Aorta (tissue), 5 donors: Measurements from ENCODE around the gene NCAM1. TPM values are rescaled to one million over a fixed set of nuclear protein-coding genes. Genes with fewer than 3 reads are reported as not detected.

Experiments used
- ATAC-seq: fragments of 200-7000 bp; cut with Tn5 transposase; one replicate; pipeline ENCODE4 v1.9.1; 2022; ENCODE audit warnings: moderate library complexity; ENCODE audit not compliant: low FRiP score
- DNase-seq, 2 donors: peaks; one replicate each; pipeline ENCODE4 v3.0.0-alpha.2; 2020
- H3K27ac ChIP-seq, 2 donors: one replicate each; pipeline ENCODE4 v1.5.1; 2013; ENCODE audit warnings: low read length in 2 of 2, mild to moderate bottlenecking in 2 of 2, moderate library complexity in 2 of 2, control low read depth in 1 of 2, inconsistent platforms in 1 of 2, low read depth in 1 of 2
- H3K27me3 ChIP-seq, 2 donors: one replicate each; pipeline ENCODE4 v1.6.1; 2013; ENCODE audit warnings: control low read depth in 1 of 2, low read length in 1 of 2, mild to moderate bottlenecking in 1 of 2, moderate library complexity in 1 of 2; ENCODE audit not compliant: insufficient read depth in 2 of 2, control insufficient read depth in 1 of 2
- H3K36me3 ChIP-seq, 2 donors: one replicate each; pipeline ENCODE4 v1.6.1; 2013; ENCODE audit warnings: control low read depth in 1 of 2, low read length in 1 of 2, mild to moderate bottlenecking in 1 of 2; ENCODE audit not compliant: insufficient read depth in 2 of 2, control insufficient read depth in 1 of 2
- H3K4me1 ChIP-seq, 2 donors: one replicate each; pipeline ENCODE4 v1.6.1; 2013; ENCODE audit warnings: low read length in 2 of 2, control low read depth in 1 of 2, mild to moderate bottlenecking in 1 of 2, moderate library complexity in 1 of 2; ENCODE audit not compliant: insufficient read depth in 2 of 2, control insufficient read depth in 1 of 2
- H3K4me3 ChIP-seq, 2 donors: one replicate each; pipeline ENCODE4 v1.5.1; 2013; ENCODE audit warnings: low read length in 2 of 2, control low read depth in 1 of 2, mild to moderate bottlenecking in 1 of 2
- H3K9me3 ChIP-seq: one replicate; pipeline ENCODE4 v1.6.1; 2013; ENCODE audit warnings: mild to moderate bottlenecking, low read length; ENCODE audit not compliant: control insufficient read depth
- WGBS, 2 donors: extraction: QIAGEN DNeasy Blood & Tissue Kit; methylation state at CpG; one replicate each; pipeline ENCODE4 v1.1.7; 2013; 5-methylcytosine and 5-hydroxymethylcytosine counted together
- intact Hi-C, 2 donors: fragments of 100-400 bp; cut with DNase I; formaldehyde crosslinking; loops; one replicate each; pipeline versions ENCODE4 v1.14.2 to v1.15.0; 2022
- polyA plus RNA-seq, 2 donors: library from polyadenylated mRNA; stranded (reverse); fragments of 200-250 nt; gene quantifications; one replicate each; pipeline ENCODE4 v1.2.3, GENCODE V29; 2013
- total RNA-seq, 2 donors: library from RNA; stranded (reverse); fragmentation: NEBNext Ultra II Directional; extraction: Animal tissue kit (Norgen Biotek cat#: 25700); gene quantifications; one replicate each; pipeline ENCODE4 v1.2.1, GENCODE V29; 2021
- donor health status: healthy with polysubstance abuse.
- donor health status: Bipolar disorder and iron deficiency.
- donor health status: DM: no; HTN: no; CAD: no.
- donor health status: DM: no; HTN: no; CAD: no.
- donor health status: DM: yes; HTN: yes; CAD: no.

Gene NCAM1
- total and polyA plus RNA-seq, 4 donors: 1.8 to 19.4 (median 6.1) TPM

GRCh38 chr11:112963368-112963955 is 2.2 kb downstream of the NCAM1 start:
- no peaks in the 10 kb centered on the region for H3K9me3 ChIP-seq
- ATAC-seq: peak; percentile 31

GRCh38 chr11:112965656-112966055 is 4.4 kb downstream of the NCAM1 start:
- intact Hi-C loops: loop anchor here (10.0 kb wide), 3 partner anchors 171 to 671 kb away; no protein-coding TSS in a partner anchor
- no peaks in the 10 kb centered on the region for H3K27me3 ChIP-seq
- ATAC-seq: no peak
- DNase-seq: no peak
- no peaks in the 10 kb centered on the region for H3K36me3 ChIP-seq
- H3K4me3 ChIP-seq: no peak overlapping the region
- no peaks in the 10 kb centered on the region for H3K4me1 ChIP-seq
- H3K9me3 ChIP-seq: no peaks in the 10 kb centered on the region
- 71 to 74% methylated on average over 4 of the region's 4 CpGs for WGBS, 2 donors
- no peak overlapping the region for H3K27ac ChIP-seq

More at GRCh38 chr11:112963368-112963955, 2.2 kb downstream of the NCAM1 start:
- Histone ChIP-seq H3K4me3 (peak overlapping the region; percentile 15 to 72), H3K27me3 (no peaks in the 10 kb centered on the region), H3K27ac (no peak overlapping the region), H3K36me3 (no peaks in the 10 kb centered on the region), H3K4me1 (no peaks in the 10 kb centered on the region)
- WGBS, 2 donors: 4% methylated on average over 39 to 48 of the region's 48 CpGs
- DNase-seq: peak in 1 of 2 donors; percentile 45
- intact Hi-C loops: loop anchor here (10.0 kb wide), 3 partner anchors 169 to 669 kb away; no protein-coding TSS in a partner anchor

GRCh38 chr11:112966561-112966960 is 5.3 kb downstream of the NCAM1 start:
- H3K9me3 ChIP-seq: no peaks in the 10 kb centered on the region
- no peaks in the 10 kb centered on the region for H3K4me1 ChIP-seq
- no peak overlapping the region for H3K4me3 ChIP-seq
- DNase-seq (no peak), ATAC-seq (no peak)
- intact Hi-C loops: loop anchor here (10.0 kb wide), 3 partner anchors 172 to 672 kb away; no protein-coding TSS in a partner anchor
- WGBS, 2 donors: 92 to 94% methylated on average over 4 of the region's 4 CpGs
- H3K27ac ChIP-seq: no peak overlapping the region
- H3K36me3 ChIP-seq: no peaks in the 10 kb centered on the region
- H3K27me3 ChIP-seq: no peaks in the 10 kb centered on the region

GRCh38 chr11:112967082-112967481 is 5.9 kb downstream of the NCAM1 start:
- Histone ChIP-seq H3K36me3 (no peaks in the 10 kb centered on the region), H3K4me1 (no peaks in the 10 kb centered on the region), H3K4me3 (no peak overlapping the region), H3K9me3 (no peaks in the 10 kb centered on the region), H3K27ac (no peak overlapping the region), H3K27me3 (no peaks in the 10 kb centered on the region)
- no peak for ATAC-seq
- intact Hi-C loops: loop anchor here (10.0 kb wide), 3 partner anchors 172 to 672 kb away; no protein-coding TSS in a partner anchor
- DNase-seq: no peak
- WGBS, 2 donors: 78 to 86% methylated on average over 3 of the region's 3 CpGs

GRCh38 chr11:112968941-112969713 is 7.9 kb downstream of the NCAM1 start:
- Histone ChIP-seq H3K27ac (no peak overlapping the region), H3K9me3 (no peaks in the 10 kb centered on the region), H3K27me3 (no peaks in the 10 kb centered on the region), H3K4me1 (no peaks in the 10 kb centered on the region), H3K4me3 (no peak overlapping the region), H3K36me3 (no peaks in the 10 kb centered on the region)
- DNase-seq: no peak
- 49 to 55% methylated on average over 6 of the region's 6 CpGs for WGBS, 2 donors
- intact Hi-C loops: loop anchor here (10.0 kb wide), 3 partner anchors 174 to 674 kb away; no protein-coding TSS in a partner anchor
- ATAC-seq: no peak

GRCh38 chr11:112971195-112971594 is 10.0 kb downstream of the NCAM1 start:
- Histone ChIP-seq H3K27me3 (no peaks in the 10 kb centered on the region), H3K9me3 (no peaks in the 10 kb centered on the region), H3K4me1 (peaks cover 0 to 4% of the 10 kb centered on the region in 2 donors), H3K4me3 (no peak overlapping the region), H3K36me3 (no peaks in the 10 kb centered on the region), H3K27ac (no peak overlapping the region)
- intact Hi-C loops: no loop called here
- WGBS, 2 donors: 89 to 92% methylated on average over 4 of the region's 4 CpGs
- no peak for ATAC-seq
- DNase-seq: no peak

- no peaks in the 10 kb centered on the region for H3K36me3 ChIP-seq
- H3K9me3 ChIP-seq: no peaks in the 10 kb centered on the region
- H3K27me3 ChIP-seq: no peaks in the 10 kb centered on the region
- no peak for ATAC-seq
- H3K4me3 ChIP-seq: no peak overlapping the region
- intact Hi-C loops: no loop called here
- H3K4me1 ChIP-seq: peaks cover 0 to 4% of the 10 kb centered on the region in 2 donors
- DNase-seq: no peak
- WGBS, 2 donors: 80 to 87% methylated on average over 3 of the region's 3 CpGs
- no peak overlapping the region for H3K27ac ChIP-seq
Measured at GRCh38 chr11:112971827-112972226, 10.6 kb downstream of the NCAM1 start.

- Histone ChIP-seq H3K27me3 (no peaks in the 10 kb centered on the region), H3K4me1 (peaks cover 0 to 4% of the 10 kb centered on the region in 2 donors), H3K9me3 (no peaks in the 10 kb centered on the region), H3K36me3 (no peaks in the 10 kb centered on the region), H3K27ac (no peak overlapping the region), H3K4me3 (no peak overlapping the region)
- ATAC-seq: no peak
- no peak for DNase-seq
- WGBS, 2 donors: 88 to 89% methylated on average over 5 of the region's 5 CpGs
- intact Hi-C loops: no loop called here
Measured at GRCh38 chr11:112972399-112973145, 11.4 kb downstream of the NCAM1 start.
